CD14-positive monocyte (primary cell): Measurements from ENCODE around the gene TACC2. TPM values are rescaled to one million over a fixed set of nuclear protein-coding genes. Genes with fewer than 3 reads are reported as not detected.

ENCODE experiments used
- DNase-seq, 3 donors: peaks; one replicate each; pipeline ENCODE4 v3.0.0-alpha.2; 2011 to 2022
- H2AFZ ChIP-seq: 2 replicates; pipeline ENCODE4 v1.6.0; 2012; ENCODE audit warnings: mild to moderate bottlenecking, low read depth, low read length, inconsistent platforms; ENCODE audit not compliant: insufficient read depth, poor library complexity, severe bottlenecking
- H3K27ac ChIP-seq, 2 donors: 1 replicate in 1 of 2; 2 replicates in 1 of 2; pipeline ENCODE4 v1.5.1; 2012 to 2013; ENCODE audit warnings: low read length in 2 of 2, control low read depth in 1 of 2, inconsistent platforms in 1 of 2, low read depth in 1 of 2, mild to moderate bottlenecking in 1 of 2
- H3K27me3 ChIP-seq, 2 donors: one replicate each; pipeline versions ENCODE4 v1.6.0 to v1.6.1; 2011 to 2013; ENCODE audit warnings: low read length in 2 of 2; ENCODE audit not compliant: control insufficient read depth in 2 of 2, insufficient read depth in 2 of 2
- H3K36me3 ChIP-seq, 2 donors: replicated peaks in 1 of 2; 1 replicate in 1 of 2; 2 replicates in 1 of 2; pipeline versions ENCODE4 v1.5.1 to v1.6.1; 2012 to 2013; ENCODE audit warnings: low read length in 2 of 2, control low read depth in 1 of 2, inconsistent platforms in 1 of 2, mild to moderate bottlenecking in 1 of 2; ENCODE audit not compliant: insufficient read depth in 2 of 2, control insufficient read depth in 1 of 2
- H3K4me1 ChIP-seq, 2 donors: 1 replicate in 1 of 2; 2 replicates in 1 of 2; pipeline versions ENCODE4 v1.5.1 to v1.6.1; 2012 to 2013; ENCODE audit warnings: low read length in 2 of 2, control low read depth in 1 of 2, inconsistent platforms in 1 of 2, mild to moderate bottlenecking in 1 of 2, moderate library complexity in 1 of 2; ENCODE audit not compliant: insufficient read depth in 2 of 2, control insufficient read depth in 1 of 2
- H3K4me2 ChIP-seq: replicated peaks from 2 replicates; pipeline ENCODE3; 2012; ENCODE audit warnings: low read length, moderate library complexity, mild to moderate bottlenecking; ENCODE audit not compliant: poor library complexity, severe bottlenecking; ENCODE audit errors: extremely low read depth
- H3K4me3 ChIP-seq, 3 experiments: fragments of 200-600 bp in 1 of 3; sonication (generic) in 1 of 3; replicated peaks in 1 of 3; 1 replicate in 2 of 3; 2 replicates in 1 of 3; pipeline ENCODE4 v1.5.1; 2011 to 2013; ENCODE audit warnings: low read length in 3 of 3, mild to moderate bottlenecking in 3 of 3, control low read depth in 2 of 3, low read depth in 2 of 3, inconsistent platforms in 1 of 3, moderate library complexity in 1 of 3
- H3K79me2 ChIP-seq: 2 replicates; pipeline ENCODE4 v1.6.0; 2012; ENCODE audit warnings: mild to moderate bottlenecking, control low read depth, inconsistent platforms, low read length, moderate library complexity; ENCODE audit not compliant: insufficient read depth
- H3K9ac ChIP-seq: 2 replicates; pipeline ENCODE4 v1.6.0; 2017; ENCODE audit warnings: low read length, mild to moderate bottlenecking; ENCODE audit not compliant: insufficient read depth, poor library complexity, severe bottlenecking
- H3K9me3 ChIP-seq, 2 donors: replicated peaks in 1 of 2; 1 replicate in 1 of 2; 2 replicates in 1 of 2; pipeline versions ENCODE4 v1.5.1 to v1.6.1; 2012 to 2013; ENCODE audit warnings: low read length in 2 of 2, control low read depth in 1 of 2; ENCODE audit not compliant: control insufficient read depth in 1 of 2, insufficient read depth in 1 of 2
- H4K20me1 ChIP-seq: 2 replicates; pipeline ENCODE4 v1.6.0; 2012; ENCODE audit warnings: mild to moderate bottlenecking, low read length, control low read depth, moderate library complexity; ENCODE audit not compliant: insufficient read depth
- H3K27ac Mint-ChIP-seq, 7 donors: one replicate each; pipeline ENCODE4 v1.8.0; 2020; ENCODE audit warnings: mild to moderate bottlenecking in 7 of 7, mixed read lengths in 7 of 7, moderate library complexity in 6 of 7, inconsistent platforms in 2 of 7
- H3K27me3 Mint-ChIP-seq, 3 donors: one replicate each; pipeline ENCODE4 v1.8.0; 2021 to 2022; ENCODE audit warnings: low read depth in 3 of 3, mild to moderate bottlenecking in 3 of 3, mixed read lengths in 3 of 3, moderate library complexity in 3 of 3, inconsistent platforms in 1 of 3
- H3K36me3 Mint-ChIP-seq, 2 donors: one replicate each; pipeline ENCODE4 v1.8.0; 2020; ENCODE audit warnings: mixed read lengths in 2 of 2, inconsistent platforms in 1 of 2, mild to moderate bottlenecking in 1 of 2
- H3K4me1 Mint-ChIP-seq: one replicate; pipeline ENCODE4 v1.8.0; 2020; ENCODE audit warnings: mild to moderate bottlenecking, mixed read lengths
- H3K4me3 Mint-ChIP-seq, 2 donors: one replicate each; pipeline ENCODE4 v1.8.0; 2020; ENCODE audit warnings: mild to moderate bottlenecking in 2 of 2, mixed read lengths in 2 of 2, moderate library complexity in 1 of 2
- H3K9me3 Mint-ChIP-seq, 7 donors: one replicate each; pipeline ENCODE4 v1.8.0; 2020 to 2022; ENCODE audit warnings: mixed read lengths in 7 of 7, mild to moderate bottlenecking in 6 of 7, moderate library complexity in 6 of 7, inconsistent platforms in 2 of 7
- CTCF ChIP-seq: fragments of 200-600 bp; IDR thresholded peaks from one replicate; pipeline ENCODE4 v1.8.0; 2022; ENCODE audit warnings: antibody characterized with exemption, mild to moderate bottlenecking
- WGBS: methylation state at CpG from one replicate; pipeline ENCODE4 v1.1.5; 2013; ENCODE audit warnings: missing lambda C conversion rate; ENCODE audit not compliant: insufficient coverage; 5-methylcytosine and 5-hydroxymethylcytosine counted together
- intact Hi-C, 2 donors: fragments of 100-400 bp; cut with micrococcal nuclease; formaldehyde crosslinking; loops; one replicate each; pipeline versions ENCODE4 v1.15.0 to v1.15.1; 2023
- polyA plus RNA-seq, 3 donors: library from polyadenylated mRNA; depleted of rRNA in 1 of 3; unstranded in 2 of 3; stranded (reverse) in 1 of 3; fragments of 300-500 nt in 2 of 3; fragments of >200 nt in 1 of 3; fragmentation: Illumina TruSeq in 2 of 3; gene quantifications; 1 replicate in 2 of 3; 2 replicates in 1 of 3; pipeline ENCODE4 v1.2.3, GENCODE V29; 2012 to 2021

The TACC2 gene
- polyA plus RNA-seq, 3 donors = 0.03 TPM; not detected in 2

GRCh38 chr10:122281751-122282150, 292.8 kb downstream of the TACC2 start:
- H3K4me3 Mint-ChIP-seq = no peak overlapping the region
- Histone ChIP-seq H2AFZ (no peak overlapping the region), H4K20me1 (no peaks in the 10 kb centered on the region), H3K36me3 (no peaks in the 10 kb centered on the region), H3K27ac (no peak overlapping the region), H3K4me1 (no peaks in the 10 kb centered on the region), H3K27me3 (no peaks in the 10 kb centered on the region), H3K9me3 (no peaks in the 10 kb centered on the region), H3K4me2 (no peak overlapping the region), H3K4me3 (no peak overlapping the region), H3K9ac (no peak overlapping the region), H3K79me2 (no peaks in the 10 kb centered on the region)
- 93% methylated on average over 5 of the region's 8 CpGs for WGBS
- intact Hi-C loops = no loop called here
- H3K27me3 Mint-ChIP-seq = peaks cover 2 to 10% (median 7%) of the 10 kb centered on the region in 3 donors
- DNase-seq = no peak
- peaks cover 0 to 5% (median 0%) of the 10 kb centered on the region in 7 donors for H3K9me3 Mint-ChIP-seq
- no peaks in the 10 kb centered on the region for H3K4me1 Mint-ChIP-seq
- TF ChIP-seq CTCF = no peak
- no peak overlapping the region for H3K27ac Mint-ChIP-seq
- no peaks in the 10 kb centered on the region for H3K36me3 Mint-ChIP-seq

GRCh38 chr10:122282253-122282671, 293.3 kb downstream of the TACC2 start:
- no peak overlapping the region for H3K27ac Mint-ChIP-seq
- no peaks in the 10 kb centered on the region for H3K9me3 ChIP-seq
- H2AFZ ChIP-seq = no peak overlapping the region
- H3K27me3 Mint-ChIP-seq = peaks cover 2 to 9% (median 7%) of the 10 kb centered on the region in 3 donors
- 84% methylated on average over 8 of the region's 9 CpGs for WGBS
- DNase-seq = no peak
- intact Hi-C loops = no loop called here
- peaks cover 0 to 4% (median 0%) of the 10 kb centered on the region in 7 donors for H3K9me3 Mint-ChIP-seq
- no peaks in the 10 kb centered on the region for H3K36me3 ChIP-seq
- H4K20me1 ChIP-seq = no peaks in the 10 kb centered on the region
- H3K9ac ChIP-seq = no peak overlapping the region
- H3K27me3 ChIP-seq = no peaks in the 10 kb centered on the region
- no peak overlapping the region for H3K27ac ChIP-seq
- no peak for TF ChIP-seq CTCF
- H3K79me2 ChIP-seq = no peaks in the 10 kb centered on the region
- no peak overlapping the region for H3K4me3 ChIP-seq
- H3K4me1 Mint-ChIP-seq = no peaks in the 10 kb centered on the region
- H3K36me3 Mint-ChIP-seq = no peaks in the 10 kb centered on the region
- H3K4me2 ChIP-seq = no peak overlapping the region
- H3K4me3 Mint-ChIP-seq = no peak overlapping the region
- no peaks in the 10 kb centered on the region for H3K4me1 ChIP-seq
